ENCODE data around the gene SLC26A3. TPM values are rescaled to one million over a fixed set of nuclear protein-coding genes. Genes with fewer than 3 reads are reported as not detected.
"Not testable (repeated sequence)": the region's sequence is repeated elsewhere in the genome, so short reads cannot be mapped to it uniquely, and the experiment has no call there.

SLC26A3 gene
- not detected in 2 replicates for polyA plus RNA-seq (2013)

- no peaks in the 10 kb centered on the region for H3K27me3 ChIP-seq (ENCODE audit: insufficient read depth, low read length)
- DNase-seq, result no peak
- WGBS (ENCODE audit: extremely low coverage, insufficient coverage, insufficient read length), result no CpG with 5 or more reads among the region's 2 CpGs
These were observed at the start of gene SLC26A3 for GRCh38 chr7:107803009-107803610. Gene SLC26A3 (minus strand): TSS chr7:107803223. CDS start chr7:107794509, 8,714 bp downstream.

GRCh38 chr7:107850643-107851042 lies 47.6 kb upstream of the SLC26A3 start:
- Histone ChIP-seq H3K23ac (ENCODE audit: low read length) (no peak overlapping the region), H3K18ac (ENCODE audit: low read length) (no peak overlapping the region), H2AFZ (ENCODE audit: insufficient read depth, low read length, poor library complexity) (no peak overlapping the region), H4K91ac (ENCODE audit: low read depth, low read length) (no peak overlapping the region), H3K36me3 (ENCODE audit: control insufficient read depth in 1 of 2, insufficient read depth in 2 of 2, low read length in 2 of 2) (no peaks in the 10 kb centered on the region), H3K9ac (ENCODE audit: low read length) (no peak overlapping the region), H3K14ac (ENCODE audit: low read length) (no peak overlapping the region), H3K79me2 (ENCODE audit: control insufficient read depth, insufficient read depth, low read length, poor library complexity) (no peaks in the 10 kb centered on the region), H3K9me3 (ENCODE audit: insufficient read depth, low read depth, low read length) (no peaks in the 10 kb centered on the region), H2BK5ac (ENCODE audit: low read depth, low read length, poor library complexity) (no peak overlapping the region), H3K27me3 (ENCODE audit: insufficient read depth, low read length) (no peaks in the 10 kb centered on the region), H3K4me3 (ENCODE audit: low read depth, low read length) (no peak overlapping the region), H3K4me2 (ENCODE audit: low read length) (no peak overlapping the region), H2AK5ac (ENCODE audit: low read length) (no peak overlapping the region), H3K27ac (ENCODE audit: low read depth, low read length) (no peak overlapping the region), H3K4ac (ENCODE audit: low read depth, low read length) (no peak overlapping the region), H4K12ac (ENCODE audit: low read depth, low read length) (no peak overlapping the region), H2BK120ac (ENCODE audit: insufficient read depth, low read length, poor library complexity) (no peak overlapping the region), H2BK12ac (ENCODE audit: low read length) (no peak overlapping the region), H3K4me1 (ENCODE audit: control insufficient read depth in 1 of 2, insufficient read depth in 2 of 2, low read length in 2 of 2) (no peaks in the 10 kb centered on the region), H3K79me1 (ENCODE audit: low read length) (no peaks in the 10 kb centered on the region), H4K8ac (ENCODE audit: low read depth, low read length) (no peak overlapping the region)
- WGBS (ENCODE audit: extremely low coverage, insufficient coverage, insufficient read length), result no CpG with 5 or more reads among the region's 1 CpG
- no peak for DNase-seq

More at GRCh38 chr7:107803009-107803610, at the start of gene SLC26A3:
- H3K27ac ChIP-seq (ENCODE audit: low read depth, low read length), result no peak within 1 kb of the TSS
- H3K18ac ChIP-seq (ENCODE audit: low read length), result no peak within 1 kb of the TSS
- H2AFZ ChIP-seq (ENCODE audit: insufficient read depth, low read length, poor library complexity), result no peak within 1 kb of the TSS
- no peak within 1 kb of the TSS for H2AK5ac ChIP-seq (ENCODE audit: low read length)
- H2BK5ac ChIP-seq (ENCODE audit: low read depth, low read length, poor library complexity), result no peak within 1 kb of the TSS
- no peaks in the 10 kb centered on the region for H3K4me1 ChIP-seq (ENCODE audit: control insufficient read depth in 1 of 2, insufficient read depth in 2 of 2, low read length in 2 of 2)
- H3K14ac ChIP-seq (ENCODE audit: low read length), result no peak within 1 kb of the TSS
- H4K91ac ChIP-seq (ENCODE audit: low read depth, low read length), result no peak within 1 kb of the TSS
- H2BK120ac ChIP-seq (ENCODE audit: insufficient read depth, low read length, poor library complexity), result no peak within 1 kb of the TSS
- no peak within 1 kb of the TSS for H3K23ac ChIP-seq (ENCODE audit: low read length)
- H3K36me3 ChIP-seq (ENCODE audit: control insufficient read depth in 1 of 2, insufficient read depth in 2 of 2, low read length in 2 of 2), result no peaks in the 10 kb centered on the region
- H3K9me3 ChIP-seq (ENCODE audit: insufficient read depth, low read depth, low read length), result no peaks in the 10 kb centered on the region
- H3K9ac ChIP-seq (ENCODE audit: low read length), result no peak within 1 kb of the TSS
- H3K79me2 ChIP-seq (ENCODE audit: control insufficient read depth, insufficient read depth, low read length, poor library complexity), result no peaks in the 10 kb centered on the region
- H4K8ac ChIP-seq (ENCODE audit: low read depth, low read length), result no peak within 1 kb of the TSS
- H3K4me3 ChIP-seq (ENCODE audit: low read depth, low read length), result no peak within 1 kb of the TSS
- H3K4me2 ChIP-seq (ENCODE audit: low read length), result no peak within 1 kb of the TSS
- H3K79me1 ChIP-seq (ENCODE audit: low read length), result no peaks in the 10 kb centered on the region
- no peak within 1 kb of the TSS for H3K4ac ChIP-seq (ENCODE audit: low read depth, low read length)
- H2BK12ac ChIP-seq (ENCODE audit: low read length), result no peak within 1 kb of the TSS
- no peak within 1 kb of the TSS for H4K12ac ChIP-seq (ENCODE audit: low read depth, low read length)

DNA sequence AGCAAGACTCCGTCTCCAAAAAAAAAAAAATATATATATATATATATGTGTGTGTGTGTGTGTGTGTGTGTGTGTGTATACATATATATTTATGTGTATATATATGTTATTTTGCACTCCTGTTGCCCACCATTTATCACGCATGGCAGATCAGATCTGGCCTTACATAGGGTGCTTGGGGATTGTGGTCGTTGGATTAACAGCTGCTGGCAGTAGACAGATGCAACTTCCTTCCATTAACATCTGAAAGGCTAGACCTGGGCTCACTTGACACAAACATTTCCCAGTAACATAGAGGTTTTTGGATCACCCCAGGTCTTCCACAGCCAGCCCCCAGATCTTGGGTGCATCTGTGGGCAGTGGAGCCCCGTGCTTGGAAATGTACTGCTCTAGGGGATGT lies 47.2 kb upstream of the SLC26A3 start:
- no peaks in the 10 kb centered on the region for H3K4me1 ChIP-seq (ENCODE audit: control insufficient read depth in 1 of 2, insufficient read depth in 2 of 2, low read length in 2 of 2)
- no peak overlapping the region for H3K4me3 ChIP-seq (ENCODE audit: low read depth, low read length)
- no peaks in the 10 kb centered on the region for H3K27me3 ChIP-seq (ENCODE audit: insufficient read depth, low read length)
- no peak overlapping the region for H3K23ac ChIP-seq (ENCODE audit: low read length)
- H2BK5ac ChIP-seq (ENCODE audit: low read depth, low read length, poor library complexity), result no peak overlapping the region
- no peak overlapping the region for H3K9ac ChIP-seq (ENCODE audit: low read length)
- no peaks in the 10 kb centered on the region for H3K79me1 ChIP-seq (ENCODE audit: low read length)
- no peak overlapping the region for H4K12ac ChIP-seq (ENCODE audit: low read depth, low read length)
- no peaks in the 10 kb centered on the region for H3K9me3 ChIP-seq (ENCODE audit: insufficient read depth, low read depth, low read length)
- H3K36me3 ChIP-seq (ENCODE audit: control insufficient read depth in 1 of 2, insufficient read depth in 2 of 2, low read length in 2 of 2), result no peaks in the 10 kb centered on the region
- H3K4ac ChIP-seq (ENCODE audit: low read depth, low read length), result no peak overlapping the region
- no peak overlapping the region for H3K14ac ChIP-seq (ENCODE audit: low read length)
- no peak overlapping the region for H2AK5ac ChIP-seq (ENCODE audit: low read length)
- H2BK120ac ChIP-seq (ENCODE audit: insufficient read depth, low read length, poor library complexity), result no peak overlapping the region
- no peak overlapping the region for H2BK12ac ChIP-seq (ENCODE audit: low read length)
- no peak overlapping the region for H3K4me2 ChIP-seq (ENCODE audit: low read length)
- H4K91ac ChIP-seq (ENCODE audit: low read depth, low read length), result no peak overlapping the region
- no peak for DNase-seq
- no peaks in the 10 kb centered on the region for H3K79me2 ChIP-seq (ENCODE audit: control insufficient read depth, insufficient read depth, low read length, poor library complexity)
- WGBS (ENCODE audit: extremely low coverage, insufficient coverage, insufficient read length), result no CpG with 5 or more reads among the region's 4 CpGs
- no peak overlapping the region for H3K27ac ChIP-seq (ENCODE audit: low read depth, low read length)
- H2AFZ ChIP-seq (ENCODE audit: insufficient read depth, low read length, poor library complexity), result no peak overlapping the region
- no peak overlapping the region for H4K8ac ChIP-seq (ENCODE audit: low read depth, low read length)
- no peak overlapping the region for H3K18ac ChIP-seq (ENCODE audit: low read length)

DNA sequence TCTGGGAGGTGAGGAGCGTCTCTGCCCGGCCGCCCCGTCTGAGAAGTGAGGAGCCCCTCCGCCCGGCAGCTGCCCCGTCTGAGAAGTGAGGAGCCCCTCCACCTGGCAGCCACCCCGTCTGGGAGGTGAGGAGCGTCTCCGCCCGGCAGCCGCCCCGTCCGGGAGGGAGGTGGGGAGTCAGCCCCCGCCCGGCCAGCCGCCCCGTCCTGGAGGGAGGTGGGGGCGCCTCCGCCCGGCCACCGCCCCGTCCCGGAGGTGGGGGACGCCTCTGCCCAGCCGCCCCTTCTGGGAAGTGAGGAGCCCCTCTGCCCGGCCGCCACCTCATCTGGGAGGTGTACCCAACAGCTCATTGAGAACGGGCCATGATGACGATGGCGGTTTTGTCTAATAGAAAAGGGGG lies 45.2 kb upstream of the SLC26A3 start:
- H2BK12ac ChIP-seq (ENCODE audit: low read length); H2BK120ac ChIP-seq (ENCODE audit: insufficient read depth, low read length, poor library complexity); H3K27me3 ChIP-seq (ENCODE audit: insufficient read depth, low read length); H3K36me3 ChIP-seq (ENCODE audit: control insufficient read depth in 1 of 2, insufficient read depth in 2 of 2, low read length in 2 of 2); H4K8ac ChIP-seq (ENCODE audit: low read depth, low read length); H3K9me3 ChIP-seq (ENCODE audit: insufficient read depth, low read depth, low read length); H3K4me3 ChIP-seq (ENCODE audit: low read depth, low read length); H2BK5ac ChIP-seq (ENCODE audit: low read depth, low read length, poor library complexity); H2AK5ac ChIP-seq (ENCODE audit: low read length); H3K4me1 ChIP-seq (ENCODE audit: control insufficient read depth in 1 of 2, insufficient read depth in 2 of 2, low read length in 2 of 2); H3K4me2 ChIP-seq (ENCODE audit: low read length); H3K79me2 ChIP-seq (ENCODE audit: control insufficient read depth, insufficient read depth, low read length, poor library complexity); H3K27ac ChIP-seq (ENCODE audit: low read depth, low read length); H2AFZ ChIP-seq (ENCODE audit: insufficient read depth, low read length, poor library complexity); H3K14ac ChIP-seq (ENCODE audit: low read length); H3K4ac ChIP-seq (ENCODE audit: low read depth, low read length); H3K18ac ChIP-seq (ENCODE audit: low read length); DNase-seq; H3K79me1 ChIP-seq (ENCODE audit: low read length); H4K12ac ChIP-seq (ENCODE audit: low read depth, low read length); H3K9ac ChIP-seq (ENCODE audit: low read length); H3K23ac ChIP-seq (ENCODE audit: low read length); H4K91ac ChIP-seq (ENCODE audit: low read depth, low read length): not testable (repeated sequence)
- WGBS (ENCODE audit: extremely low coverage, insufficient coverage, insufficient read length), result no CpG with 5 or more reads among the region's 31 CpGs
